Adrenal gland (tissue), 12 donors: ENCODE results near the gene PPP1R10. TPM values are rescaled to one million over a fixed set of nuclear protein-coding genes. Genes with fewer than 3 reads are reported as not detected.

Experiments
- DNase-seq, 7 donors: peaks; one replicate each; pipeline ENCODE4 v3.0.0-alpha.2; 2019 to 2020
- H3K27ac ChIP-seq, 5 donors: fragments of 200-600 bp; sonication (generic) in 4 of 5; 1 replicate in 3 of 5; 2 replicates in 2 of 5; pipeline versions ENCODE4 v1.5.1 to v1.8.0; 2016 to 2020; ENCODE audit warnings: mild to moderate bottlenecking in 1 of 5
- H3K27me3 ChIP-seq: fragments of 200-600 bp; 2 replicates; pipeline ENCODE4 v1.8.0; 2021
- H3K36me3 ChIP-seq, 2 donors: fragments of 200-600 bp; replicated peaks in 1 of 2; 1 replicate in 1 of 2; 2 replicates in 1 of 2; pipeline versions ENCODE4 v1.5.1 to v1.8.0; 2018 to 2022
- H3K4me1 ChIP-seq, 2 donors: fragments of 200-600 bp; replicated peaks in 1 of 2; 1 replicate in 1 of 2; 2 replicates in 1 of 2; pipeline versions ENCODE4 v1.5.1 to v1.8.0; 2018 to 2021
- H3K4me3 ChIP-seq, 4 donors: fragments of 200-600 bp; sonication (generic) in 3 of 4; one replicate each; pipeline ENCODE4 v1.5.1; 2016 to 2018
- H3K9me3 ChIP-seq, 3 donors: fragments of 200-600 bp; sonication (generic) in 1 of 3; replicated peaks in 1 of 3; 1 replicate in 2 of 3; 2 replicates in 1 of 3; pipeline versions ENCODE4 v1.5.1 to v1.8.0; 2016 to 2021
- CTCF ChIP-seq, 6 experiments: fragments of 450-650 bp in 4 of 6; fragments of 200-600 bp in 2 of 6; sonication (generic) in 1 of 6; IDR thresholded peaks; 1 replicate in 5 of 6; 2 replicates in 1 of 6; pipeline versions ENCODE4 v1.5.1 to v1.8.0; 2016 to 2021; ENCODE audit warnings: antibody characterized with exemption in 6 of 6, mild to moderate bottlenecking in 2 of 6, moderate library complexity in 1 of 6
- POLR2A ChIP-seq, 2 donors: fragments of 450-650 bp; IDR thresholded peaks; one replicate each; pipeline ENCODE4 v1.6.1; 2017; ENCODE audit warnings: antibody characterized with exemption in 2 of 2, mild to moderate bottlenecking in 2 of 2, moderate library complexity in 1 of 2
- WGBS, 4 donors: extraction: QIAGEN DNeasy Blood & Tissue Kit in 2 of 4; methylation state at CpG; one replicate each; pipeline versions ENCODE4 v1.1.5 to v1.1.7; 2013 to 2017; 5-methylcytosine and 5-hydroxymethylcytosine counted together
- intact Hi-C, 2 donors: fragments of 100-400 bp; cut with DNase I; formaldehyde crosslinking; loops; one replicate each; pipeline versions ENCODE4 v1.14.1 to v1.15.0; 2022 to 2023
- polyA plus RNA-seq, 3 donors: library from polyadenylated mRNA; stranded (reverse); fragments of 200-250 nt in 2 of 3; fragments of 350-450 nt in 1 of 3; fragmentation: Illumina TruSeq in 1 of 3; extraction: RNeasy Lipid Tissue Mini Kit (QIAGEN cat#74804) in 1 of 3; gene quantifications; one replicate each; pipeline ENCODE4 v1.2.3, GENCODE V29; 2013 to 2014
- total RNA-seq, 9 donors: library from RNA; depleted of rRNA in 4 of 9; stranded (reverse); fragments of >200 nt in 4 of 9; fragments of 120-200 nt in 1 of 9; fragmentation: NEBNext Ultra II Directional in 1 of 9; extraction: Animal tissue kit (Norgen Biotek cat#: 25700) in 1 of 9; gene quantifications; one replicate each; pipeline versions ENCODE4 v1.1.0 to v1.2.4, GENCODE V29; 2013 to 2023
- donor health status: healthy with polysubstance abuse.
- donor health status: Bipolar disorder and iron deficiency.
- donor health status: DM: yes; HTN: yes; CAD: no.
- donor health status: DM: no; HTN: no; CAD: no.
- donor health status: DM: no; HTN: no; CAD: no.
- donor health status: DM: yes; HTN: yes; CAD: no.

PPP1R10 gene
- total and polyA plus RNA-seq, 12 donors: 28.8 to 102 (median 64.7) TPM

GRCh38 chr6:30613251-30614043 lies 3.6 kb downstream of the PPP1R10 start:
- TF ChIP-seq CTCF (IDR thresholded peaks at IDR 0.05): no peak
- no peak for TF ChIP-seq POLR2A (IDR thresholded peaks at IDR 0.05)
- intact Hi-C loops: no loop called here
- Histone ChIP-seq H3K27me3 (no peaks in the 10 kb centered on the region), H3K27ac (peak overlapping the region; percentile 10 to 96 (median 53)), H3K4me1 (peaks cover 6 to 45% of the 10 kb centered on the region in 2 donors), H3K9me3 (no peaks in the 10 kb centered on the region), H3K4me3 (peak overlapping the region in 1 of 4 donors; percentile 61), H3K36me3 (peaks cover 0 to 26% of the 10 kb centered on the region in 2 donors)
- no peak for DNase-seq

DNA sequence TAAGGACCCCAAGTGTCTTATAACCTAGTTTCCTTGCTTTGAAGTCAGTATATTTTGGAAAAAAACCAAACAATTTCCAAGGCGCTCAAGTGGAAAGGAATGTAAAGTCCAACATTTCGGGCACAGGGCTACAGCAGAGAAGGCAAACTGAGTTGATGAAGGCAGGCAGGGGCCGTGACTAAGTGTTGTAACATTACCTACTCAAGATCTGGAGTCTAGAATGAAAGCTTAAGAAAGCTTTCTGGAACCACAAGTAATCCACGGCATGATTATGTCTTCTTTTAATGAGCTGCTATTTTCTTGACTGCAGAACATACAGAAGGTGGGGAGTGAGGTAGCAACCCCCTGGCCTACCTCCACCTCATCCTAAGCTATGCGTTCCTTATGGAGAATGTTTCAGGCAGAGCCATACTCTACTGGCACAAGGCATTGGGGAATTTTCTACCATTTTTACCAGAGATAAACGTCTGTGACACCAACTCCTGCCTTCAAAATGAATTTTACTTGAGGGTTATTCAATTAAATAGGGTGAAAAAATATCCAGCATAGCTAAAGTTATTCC lies 4.3 kb downstream of the PPP1R10 start:
- H3K9me3 ChIP-seq: no peaks in the 10 kb centered on the region
- DNase-seq: no peak
- TF ChIP-seq CTCF (IDR thresholded peaks at IDR 0.05) (peak in 1 of 6 experiments; percentile 4), POLR2A (IDR thresholded peaks at IDR 0.05) (peak; percentile 34 to 36)
- H3K27me3 ChIP-seq: no peaks in the 10 kb centered on the region
- peaks cover 4 to 43% of the 10 kb centered on the region in 2 donors for H3K4me1 ChIP-seq
- H3K4me3 ChIP-seq: no peak overlapping the region
- intact Hi-C loops: no loop called here
- H3K36me3 ChIP-seq: peaks cover 0 to 33% of the 10 kb centered on the region in 2 donors
- peak overlapping the region in 3 of 5 donors; percentile 53 to 96 (median 92) for H3K27ac ChIP-seq
- 41 to 53% (median 48%) methylated on average over 6 of the region's 6 CpGs for WGBS, 4 donors

- Histone ChIP-seq H3K36me3 (peaks cover 0 to 38% of the 10 kb centered on the region in 2 donors), H3K27ac (peak overlapping the region in 2 of 5 donors; percentile 53 to 96), H3K27me3 (no peaks in the 10 kb centered on the region), H3K4me3 (no peak overlapping the region), H3K4me1 (peaks cover 4 to 49% of the 10 kb centered on the region in 2 donors), H3K9me3 (no peaks in the 10 kb centered on the region)
- WGBS, 4 donors: 70 to 79% (median 70%) methylated on average over 1 of the region's 1 CpG
- no peak for DNase-seq
- intact Hi-C loops: no loop called here
- TF ChIP-seq POLR2A (IDR thresholded peaks at IDR 0.05) (no peak), CTCF (IDR thresholded peaks at IDR 0.05) (peak in 5 of 6 experiments; percentile 14 to 33 (median 24))
Measured at GRCh38 chr6:30612213-30612612, 4.8 kb downstream of the PPP1R10 start.

- intact Hi-C loops: no loop called here
- 61 to 69% (median 63%) methylated on average over 2 of the region's 2 CpGs for WGBS, 4 donors
- DNase-seq: no peak
- peaks cover 0 to 41% of the 10 kb centered on the region in 2 donors for H3K36me3 ChIP-seq
- H3K9me3 ChIP-seq: no peaks in the 10 kb centered on the region
- H3K4me3 ChIP-seq: no peak overlapping the region
- TF ChIP-seq POLR2A (IDR thresholded peaks at IDR 0.05) (no peak), CTCF (IDR thresholded peaks at IDR 0.05) (no peak)
- no peak overlapping the region for H3K27ac ChIP-seq
- H3K27me3 ChIP-seq: no peaks in the 10 kb centered on the region
- peaks cover 4 to 49% of the 10 kb centered on the region in 2 donors for H3K4me1 ChIP-seq
Measured at GRCh38 chr6:30611856-30612194, 5.2 kb downstream of the PPP1R10 start.
